Uterus (tissue), 2 donors: ENCODE data around the gene IGF1R.

Source experiments
- CTCF ChIP-seq, 4 experiments: fragments of 200-600 bp in 2 of 4; fragments of 450-650 bp in 2 of 4; sonication (generic) in 2 of 4; IDR thresholded peaks; one replicate each; pipeline ENCODE4 v1.5.1; 2016 to 2019; ENCODE audit warnings: antibody characterized with exemption in 4 of 4, mild to moderate bottlenecking in 2 of 4, moderate library complexity in 1 of 4
- POLR2A ChIP-seq, 2 donors: fragments of 450-650 bp; IDR thresholded peaks; one replicate each; pipeline ENCODE4 v1.6.1; 2016; ENCODE audit warnings: antibody characterized with exemption in 2 of 2, mild to moderate bottlenecking in 1 of 2, moderate library complexity in 1 of 2

GRCh38 chr15:98621021-98621420 is 27.3 kb upstream of the IGF1R start:
- no peak for TF ChIP-seq CTCF (IDR thresholded peaks at IDR 0.05)
- TF ChIP-seq POLR2A (IDR thresholded peaks at IDR 0.05), result no peak
